Stimulated activated CD8-positive, alpha-beta memory T cell treated with anti-CD3 and anti-CD28 coated beads, Interleukin-15, amount 100 ng/mL, for 48 hours (primary cell): ENCODE measurements around the gene PRRC2B.
A peak's percentile ranks its signal among the peaks of the same experiment; 100 is the strongest.
"Not testable (repeated sequence)": the region's sequence is repeated elsewhere in the genome, so short reads cannot be mapped to it uniquely, and the experiment has no call there.

Experiments
- DNase-seq, 2 donors: peaks; one replicate each; pipeline ENCODE4 v3.0.0-alpha.2; 2020; ENCODE audit warnings: low read depth in 2 of 2

Gene PRRC2B

DNA sequence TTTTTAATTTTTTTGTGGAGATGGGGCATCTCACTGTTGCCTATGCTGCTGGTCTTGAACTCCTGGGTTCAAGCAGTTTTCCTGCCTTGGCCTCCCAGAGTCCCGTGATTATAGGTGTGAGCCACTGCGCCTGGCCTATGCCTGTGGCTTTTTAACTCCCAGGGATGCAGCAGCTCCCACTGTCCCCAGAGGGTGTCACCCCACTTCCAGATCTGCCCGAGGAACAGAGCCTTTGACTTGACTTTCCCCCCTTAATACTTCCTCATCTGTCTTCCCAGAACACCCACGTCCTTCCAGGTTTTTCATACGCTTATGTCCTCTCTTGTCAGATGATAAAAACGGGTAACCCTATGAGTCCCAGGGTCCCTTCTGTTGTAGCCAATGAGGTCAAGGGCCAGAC is 7.6 kb upstream of the PRRC2B start:
- no peak for DNase-seq

DNA sequence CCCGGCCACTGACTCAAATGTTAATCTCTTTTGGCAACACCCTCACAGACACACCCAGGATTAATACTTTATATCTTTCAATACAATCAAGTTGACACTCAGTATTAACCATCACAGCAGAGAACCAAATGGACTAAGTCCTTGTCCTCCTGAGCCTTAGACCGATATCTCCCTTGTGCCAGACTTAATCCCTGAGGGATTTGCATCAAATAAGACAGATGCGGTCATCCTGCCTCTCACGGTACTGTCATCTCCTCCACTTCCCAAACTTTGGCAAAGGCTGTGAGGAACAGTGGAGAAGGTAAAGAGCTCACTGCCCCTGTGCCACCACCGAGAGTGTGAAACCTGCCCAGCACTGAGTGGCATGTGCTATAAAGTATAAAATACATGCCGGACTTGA is 6.5 kb upstream of the PRRC2B start:
- DNase-seq = no peak

- DNase-seq = no peak
Measured at GRCh38 chr9:131391020-131391419, 2.9 kb upstream of the PRRC2B start.

GRCh38 chr9:131391504-131391903 is 2.4 kb upstream of the PRRC2B start:
- no peak for DNase-seq

GRCh38 chr9:131394464-131395156 is 724 bp downstream of the PRRC2B start:
- no peak for DNase-seq

GRCh38 chr9:131395157-131396098 is 1.5 kb downstream of the PRRC2B start:
- DNase-seq = peak; percentile 59 to 63

DNA sequence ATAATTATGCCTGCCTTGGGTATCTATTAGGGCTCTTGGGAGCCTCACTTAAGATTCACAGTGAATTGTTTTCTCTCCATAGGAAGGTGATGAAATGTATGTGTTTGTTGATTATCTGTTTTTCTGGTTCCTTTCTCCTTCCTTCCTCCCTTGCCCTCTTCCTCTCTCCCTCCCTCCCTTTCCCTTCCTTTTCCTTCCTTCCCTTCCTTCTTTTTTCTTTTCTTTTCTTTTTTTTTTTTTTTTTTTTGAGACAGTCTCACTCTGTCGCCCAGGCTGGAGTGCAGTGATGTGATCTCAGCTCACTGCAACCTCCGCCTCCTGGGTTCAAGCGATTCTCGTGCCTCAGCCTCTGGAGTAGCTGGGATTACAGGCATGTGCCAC is 2.2 kb downstream of the PRRC2B start:
- not testable (repeated sequence) for DNase-seq

DNA sequence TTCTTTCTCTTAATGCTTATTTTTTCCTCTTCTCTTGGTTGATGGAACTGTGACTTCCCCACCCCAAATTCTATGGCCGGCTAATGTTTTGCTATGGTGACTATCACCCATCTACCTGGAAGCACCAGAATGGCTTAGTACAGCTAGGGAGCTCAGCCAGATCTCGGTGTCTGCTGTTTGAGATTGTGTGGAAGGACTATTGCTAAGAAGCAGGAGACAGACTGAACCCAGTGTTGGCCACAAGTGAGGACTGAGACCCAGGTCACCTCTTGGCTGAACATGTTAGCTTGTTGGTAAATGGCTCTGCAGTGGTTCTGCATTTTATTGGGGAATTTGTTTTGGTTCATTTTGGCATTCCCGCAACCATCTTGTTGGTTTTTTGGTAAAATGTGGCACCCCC is 2.7 kb downstream of the PRRC2B start:
- DNase-seq = no peak

- DNase-seq = no peak
Measured at GRCh38 chr9:131397100-131397790, 3.4 kb downstream of the PRRC2B start.

GRCh38 chr9:131398204-131398603 is 4.3 kb downstream of the PRRC2B start:
- DNase-seq = no peak

- DNase-seq = no peak
Measured at GRCh38 chr9:131399972-131400371, 6.1 kb downstream of the PRRC2B start.

GRCh38 chr9:131400627-131401026 is 6.7 kb downstream of the PRRC2B start:
- DNase-seq = no peak

- DNase-seq = no peak
Measured at GRCh38 chr9:131402073-131402472, 8.2 kb downstream of the PRRC2B start.

- DNase-seq = no peak
Measured at GRCh38 chr9:131402738-131403492, 9.0 kb downstream of the PRRC2B start.

- no peak for DNase-seq
Measured at GRCh38 chr9:131403493-131403773, 9.5 kb downstream of the PRRC2B start.

DNA sequence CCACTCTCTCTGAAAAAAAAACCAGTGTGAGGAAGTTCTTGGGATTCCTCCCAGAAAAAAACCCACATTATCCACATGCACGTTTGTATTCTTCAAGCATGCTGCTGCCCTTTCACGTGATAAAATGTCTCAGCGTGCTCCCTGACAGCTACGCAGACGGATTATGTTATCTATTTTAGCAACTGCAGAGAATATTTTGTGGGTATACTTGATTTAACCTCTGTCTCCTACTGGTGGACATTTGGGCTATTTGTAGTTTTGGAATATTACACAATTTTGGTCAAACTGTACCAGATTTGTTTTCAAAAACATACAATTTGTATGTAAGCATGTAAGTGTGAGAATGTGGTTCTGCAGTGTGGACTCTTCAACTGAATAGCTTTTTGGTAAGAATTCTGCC is 10.7 kb downstream of the PRRC2B start:
- no peak for DNase-seq

GRCh38 chr9:131404987-131405386 is 11.1 kb downstream of the PRRC2B start:
- DNase-seq = no peak

GRCh38 chr9:131405428-131405827 is 11.5 kb downstream of the PRRC2B start:
- DNase-seq = no peak

DNA sequence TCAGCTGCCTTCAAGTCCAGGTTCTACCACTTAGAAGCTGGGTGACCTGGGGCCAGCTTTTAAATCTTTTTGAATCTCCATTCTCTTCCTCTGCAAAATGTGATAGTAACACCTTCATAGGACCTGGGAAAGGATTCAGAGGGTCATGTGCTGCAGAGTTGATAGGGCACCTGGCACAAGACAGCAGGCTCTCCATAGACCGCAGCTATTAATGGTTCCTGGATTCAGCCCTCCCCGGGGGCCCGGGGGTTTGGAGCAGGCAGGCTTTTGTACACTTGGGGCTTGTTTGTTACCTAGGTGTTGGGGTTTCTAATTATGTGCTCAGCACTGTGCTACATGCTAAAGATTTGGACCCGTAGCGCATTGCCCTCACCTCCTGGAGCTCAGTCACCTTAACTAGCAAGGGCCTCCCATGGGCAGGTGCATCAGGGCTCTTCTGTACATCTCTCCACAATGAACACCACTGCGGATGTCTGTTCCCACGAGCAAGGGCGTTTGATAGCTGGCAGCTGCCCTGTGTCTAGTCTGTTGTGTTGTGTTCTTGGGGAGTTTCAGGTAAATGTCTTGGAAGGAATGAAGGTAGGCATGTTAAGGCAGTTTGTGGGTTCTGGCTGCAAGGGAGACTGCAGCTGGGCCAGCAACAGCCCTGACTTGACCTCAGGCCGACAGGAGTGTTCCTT is 12.1 kb downstream of the PRRC2B start:
- DNase-seq = no peak

GRCh38 chr9:131406563-131407436 is 12.9 kb downstream of the PRRC2B start:
- DNase-seq = no peak
